K562 (cell line): ENCODE data around the gene GSTA5. TPM values are rescaled to one million over a fixed set of nuclear protein-coding genes. Genes with fewer than 3 reads are reported as not detected.
"Not testable (repeated sequence)": the region's sequence is repeated elsewhere in the genome, so short reads cannot be mapped to it uniquely, and the experiment has no call there.

Experiments used
- ATAC-seq: fragments of 200-7000 bp; cut with Tn5 transposase; 3 replicates; pipeline ENCODE4 v1.9.1; 2020; ENCODE audit warnings: moderate library complexity
- BruUV-seq: library from RNA; stranded (reverse); fragments of 400-500 nt; replicated peaks from 2 replicates; lab custom pipeline; 2021; lab: Mats Ljungman, UMichigan
- CTCF ChIA-PET: fragments of 300-600 bp; formaldehyde crosslinking; extraction: SDS; loops from one replicate; lab custom pipeline; 2021; ENCODE audit warnings: low intra/inter-chr PET ratio; lab: Yijun Ruan, JAX
- POLR2A ChIA-PET: fragments of 300-600, 350-650 bp; sonication (Branson Sonifier 250); formaldehyde crosslinking; extraction: SDS; loops from one replicate; lab custom pipeline; 2021; ENCODE audit warnings: antibody characterized with exemption, inconsistent platforms; lab: Yijun Ruan, JAX
- DNase-seq, 4 experiments: peaks; one replicate each; pipeline versions ENCODE4 v3.0.0 to v3.0.0-alpha.2; 2011 to 2018; ENCODE audit warnings: low spot score in 3 of 4, mixed read lengths in 3 of 4; ENCODE audit errors: extremely low read depth in 1 of 4
- FAIRE-seq: peaks from 2 replicates; lab custom pipeline; 2011; peaks lifted over from hg19 to GRCh38; lab: Jason Lieb, UNC
- H2AFZ ChIP-seq: 2 replicates; pipeline ENCODE4 v1.6.0; 2011; ENCODE audit warnings: low read depth, low read length, control low read depth, inconsistent platforms
- H3K27ac ChIP-seq: fragments of 200-600 bp; 3 replicates; pipeline ENCODE4 v1.8.0; 2011; ENCODE audit warnings: low read depth, mild to moderate bottlenecking, control low read depth, inconsistent platforms, low read length, moderate library complexity, mixed read lengths; ENCODE audit errors: extremely low read depth
- H3K27me3 ChIP-seq, 2 experiments: fragments of 300-600 bp in 1 of 2; 2 replicates in 1 of 2; 3 replicates in 1 of 2; pipeline versions ENCODE4 v1.6.0 to v1.8.0; 2011; ENCODE audit warnings: inconsistent platforms in 2 of 2, low read length in 2 of 2, mild to moderate bottlenecking in 1 of 2, mixed read lengths in 1 of 2, moderate library complexity in 1 of 2; ENCODE audit not compliant: control insufficient read depth in 2 of 2, insufficient read depth in 2 of 2
- H3K36me3 ChIP-seq: fragments of 300-600 bp; 3 replicates; pipeline ENCODE4 v1.8.0; 2011; ENCODE audit warnings: mild to moderate bottlenecking, low read length, inconsistent platforms; ENCODE audit not compliant: control insufficient read depth, insufficient read depth
- H3K4me1 ChIP-seq, 2 experiments: fragments of 200-600 bp in 1 of 2; replicated peaks in 1 of 2; 2 replicates in 1 of 2; 3 replicates in 1 of 2; pipeline versions ENCODE4 v1.5.1 to v1.8.0; 2011; ENCODE audit warnings: inconsistent platforms in 2 of 2, low read length in 2 of 2, mild to moderate bottlenecking in 1 of 2, mixed read lengths in 1 of 2, moderate library complexity in 1 of 2; ENCODE audit not compliant: control insufficient read depth in 2 of 2, insufficient read depth in 2 of 2
- H3K4me2 ChIP-seq: 2 replicates; pipeline ENCODE4 v1.6.1; 2011; ENCODE audit warnings: low read length, control low read depth, inconsistent platforms, mixed read lengths; ENCODE audit not compliant: insufficient read depth
- H3K4me3 ChIP-seq: fragments of 200-600 bp; sonication (generic), shearing (Covaris generic); 2 replicates; pipeline ENCODE4 v1.5.1; 2016; ENCODE audit warnings: control low read depth, inconsistent platforms
- H3K79me2 ChIP-seq: fragments of 200-600 bp; 3 replicates; pipeline ENCODE4 v1.8.0; 2011; ENCODE audit warnings: low read length, inconsistent platforms; ENCODE audit not compliant: control insufficient read depth, insufficient read depth
- H3K9ac ChIP-seq, 2 experiments: 2 replicates each; pipeline versions ENCODE4 v1.6.0 to v1.6.1; 2011; ENCODE audit warnings: low read depth in 2 of 2, low read length in 2 of 2, control low read depth in 1 of 2, inconsistent platforms in 1 of 2, mild to moderate bottlenecking in 1 of 2, mixed read lengths in 1 of 2; ENCODE audit not compliant: insufficient read depth in 1 of 2
- H3K9me1 ChIP-seq: one replicate; pipeline ENCODE4 v1.6.0; 2011; ENCODE audit warnings: inconsistent platforms, mild to moderate bottlenecking, low read length, moderate library complexity; ENCODE audit not compliant: control insufficient read depth, insufficient read depth
- H3K9me3 ChIP-seq: replicated peaks from 2 replicates; pipeline ENCODE4 v1.5.1; 2011; ENCODE audit warnings: low read depth, low read length, inconsistent platforms; ENCODE audit not compliant: control insufficient read depth, insufficient read depth
- H4K20me1 ChIP-seq: replicated peaks from 2 replicates; pipeline ENCODE4 v1.6.1; 2011; ENCODE audit warnings: low read length, inconsistent platforms, mixed read lengths; ENCODE audit not compliant: control insufficient read depth, insufficient read depth
- CEBPG ChIP-seq, 3 experiments: fragments of 200-800 bp in 1 of 3; sonication (Bioruptor generic) in 1 of 3; sonication (generic) in 1 of 3; formaldehyde crosslinking in 1 of 3; IDR thresholded peaks in 2 of 3; conservative IDR thresholded peaks in 1 of 3; 2 replicates each; pipeline versions ENCODE4 v1.6.1 to v1.8.0; 2016 to 2022; ENCODE audit warnings: missing compliant biosample characterization in 2 of 3, missing genetic modification characterization in 2 of 3, mild to moderate bottlenecking in 1 of 3, missing genetic modification reagents in 1 of 3
- RBM25 ChIP-seq: fragments of 200-400 bp; formaldehyde crosslinking; IDR thresholded peaks from 2 replicates; pipeline ENCODE4 v1.6.1; 2018; ENCODE audit warnings: low read length, low read depth, moderate library complexity; ENCODE audit not compliant: severe bottlenecking
- WGBS: fragments of 100-300 bp; shearing (Covaris generic); methylation state at CpG from one replicate; pipeline ENCODE4 v1.1.6; 2016; ENCODE audit warnings: low coverage, mixed read lengths; ENCODE audit not compliant: insufficient coverage; ENCODE audit errors: missing lambda C conversion rate; 5-methylcytosine and 5-hydroxymethylcytosine counted together
- in situ Hi-C: fragments of 300-500 bp; cut with MboI; formaldehyde crosslinking; loops from 4 replicates; pipeline ENCODE4 v1.15.0; 2018; ENCODE audit warnings: inconsistent platforms, mixed read lengths
- intact Hi-C: fragments of 100-400 bp; cut with micrococcal nuclease; formaldehyde crosslinking; loops from 2 replicates; pipeline ENCODE4 v1.14.2; 2022
- polyA plus RNA-seq, 8 experiments: library from polyadenylated mRNA; depleted of rRNA in 4 of 8; stranded (reverse) in 5 of 8; unstranded in 3 of 8; fragments of >200 nt; fragmentation: Nextera tagmentation in 2 of 8; fragmentation: Illumina TruSeq in 1 of 8; extraction: Ambion mirVana in 2 of 8; extraction: Trizol in 1 of 8; gene quantifications; 2 replicates each; pipeline versions ENCODE4 v1.2.1 to v1.2.3, GENCODE V29; 2011 to 2014; ENCODE audit warnings: inconsistent platforms in 1 of 8, missing spikeins in 1 of 8
- total RNA-seq, 7 experiments: library from RNA; depleted of rRNA in 6 of 7; stranded (reverse); fragments of >200 nt in 6 of 7; fragmentation: Illumina TruSeq in 2 of 7; extraction: Trizol in 2 of 7; gene quantifications; 2 replicates each; pipeline versions ENCODE4 v1.2.1 to v1.2.3, GENCODE V29; 2011 to 2021; ENCODE audit warnings: low replicate concordance in 1 of 7

Gene GSTA5
- total and polyA plus RNA-seq, 9 of the 15 experiments (the other 6 are each of a cell fraction or from before 2014, with no cell fraction given): not detected

GRCh38 chr6:52814545-52814944 is 26.1 kb downstream of the GSTA5 start:
- H3K27ac ChIP-seq, in situ Hi-C loops: not testable (repeated sequence)

GRCh38 chr6:52809777-52810176 is 30.8 kb downstream of the GSTA5 start:
- intact Hi-C loops: not testable (repeated sequence)

More at GRCh38 chr6:52814545-52814944, 26.1 kb downstream of the GSTA5 start:
- intact Hi-C loops; POLR2A ChIA-PET; H3K9me1 ChIP-seq; H3K4me1 ChIP-seq; H3K9ac ChIP-seq; BruUV-seq; FAIRE-seq; H3K36me3 ChIP-seq; TF ChIP-seq CEBPG (CRISPR knock-in tag; IDR thresholded peaks at IDR 0.05): not testable (repeated sequence)
- WGBS: 4% methylated on average over 3 of the region's 3 CpGs
- TF ChIP-seq RBM25: peak; percentile 62
- TF ChIP-seq CEBPG (tag; conservative IDR thresholded peaks at IDR 0.05 in 1 of 2, IDR thresholded peaks at IDR 0.05 in 1 of 2): peak in 1 of 2 experiments; percentile 22; a peak in 1 of 4 replicates
- TF ChIP-seq, all 486 proteins: peak for 2; not testable (repeated sequence) for 484
- DNase-seq, H3K79me2 ChIP-seq, H3K27me3 ChIP-seq, H3K9me3 ChIP-seq, H4K20me1 ChIP-seq, H3K4me2 ChIP-seq, CTCF ChIA-PET, H2AFZ ChIP-seq, H3K4me3 ChIP-seq, ATAC-seq: not testable (repeated sequence)

More at GRCh38 chr6:52809777-52810176, 30.8 kb downstream of the GSTA5 start:
- BruUV-seq, H3K27ac ChIP-seq, H3K9me3 ChIP-seq, ATAC-seq, H3K4me1 ChIP-seq, DNase-seq, H3K27me3 ChIP-seq, H3K36me3 ChIP-seq, H3K4me3 ChIP-seq, H3K9me1 ChIP-seq, CTCF ChIA-PET, H2AFZ ChIP-seq, FAIRE-seq, H3K79me2 ChIP-seq, H4K20me1 ChIP-seq, H3K9ac ChIP-seq, POLR2A ChIA-PET, H3K4me2 ChIP-seq: not testable (repeated sequence)
- in situ Hi-C loops: loop anchor here (5.0 kb wide), 1 partner anchor 42 kb away; no protein-coding TSS in a partner anchor
- 0% methylated on average over 4 of the region's 4 CpGs for WGBS
